Measurements from ENCODE around the gene CAMKMT.

CAMKMT gene

DNA sequence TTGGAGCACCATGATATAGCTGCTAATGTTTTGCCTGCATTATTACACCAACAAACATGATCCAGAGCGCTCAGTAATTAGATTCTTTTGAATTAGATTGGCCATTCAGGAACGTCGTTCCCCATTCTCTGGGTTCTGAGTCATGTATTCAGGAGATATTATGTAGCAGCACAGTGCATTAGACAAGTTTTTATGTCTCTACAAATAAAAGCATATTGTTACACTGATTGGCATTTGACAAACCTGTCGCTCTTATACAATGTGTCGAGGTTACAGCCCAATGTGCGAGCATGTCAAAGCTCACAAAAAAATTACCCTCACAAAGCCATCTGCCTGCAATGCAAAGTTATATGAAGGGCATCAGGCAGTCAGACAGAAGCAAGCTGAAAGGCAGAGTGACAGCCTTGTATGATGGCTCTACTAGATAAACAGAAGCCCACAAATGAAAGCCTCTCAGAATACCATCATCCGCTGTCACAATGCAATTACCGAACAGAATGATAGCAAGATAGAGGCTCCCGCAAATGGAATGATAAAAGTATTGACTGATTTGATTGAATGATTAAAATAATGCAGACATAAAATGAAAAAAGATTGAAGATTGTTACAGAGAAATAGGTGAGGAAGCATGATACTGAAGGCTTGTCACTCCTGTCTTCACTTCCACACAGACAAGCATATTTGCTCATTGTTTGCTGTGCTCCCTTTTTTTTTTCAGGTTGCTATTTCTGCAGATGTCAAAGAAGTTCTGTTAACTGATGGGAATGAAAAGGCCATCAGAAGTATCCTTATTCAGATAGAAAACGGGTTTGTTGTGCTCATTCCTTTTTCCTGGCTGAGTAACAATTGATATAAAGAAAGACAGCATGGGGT, 345.2 kb downstream of the CAMKMT start:
- no peak for DNase-seq

DNA sequence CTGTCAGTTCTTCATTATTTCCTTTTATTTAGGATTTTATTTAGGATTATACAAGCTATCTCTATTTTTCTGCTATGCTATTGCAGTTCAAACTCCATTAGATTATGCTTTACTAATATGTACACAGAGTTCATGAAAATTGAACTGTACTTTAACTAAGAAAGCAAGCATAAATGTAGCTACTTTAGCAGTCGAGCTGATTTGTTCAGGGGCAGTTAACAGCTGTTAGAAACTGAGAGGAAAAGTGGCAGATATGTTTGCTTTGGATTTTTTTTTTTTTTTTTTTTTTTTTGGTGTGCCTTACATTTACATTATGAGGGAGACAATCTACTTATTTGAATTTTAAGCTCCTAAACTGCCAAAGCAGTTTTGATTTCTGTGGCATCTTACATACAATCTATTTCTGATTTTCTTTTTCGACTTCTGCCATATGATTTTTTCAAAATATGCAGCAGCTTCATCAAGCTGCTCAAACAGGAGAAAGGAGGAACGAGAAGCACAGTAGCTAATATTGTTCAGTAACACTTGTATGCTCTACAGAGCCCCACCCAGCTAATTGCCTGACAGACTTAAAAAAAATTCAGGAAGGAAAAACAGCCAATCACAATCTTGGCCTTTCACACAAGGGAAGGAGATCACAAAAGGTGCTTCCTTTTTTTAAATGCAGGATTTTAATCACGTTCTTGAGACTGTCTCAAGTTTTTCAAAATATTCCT, 346.4 kb downstream of the CAMKMT start:
- DNase-seq: no peak

DNA sequence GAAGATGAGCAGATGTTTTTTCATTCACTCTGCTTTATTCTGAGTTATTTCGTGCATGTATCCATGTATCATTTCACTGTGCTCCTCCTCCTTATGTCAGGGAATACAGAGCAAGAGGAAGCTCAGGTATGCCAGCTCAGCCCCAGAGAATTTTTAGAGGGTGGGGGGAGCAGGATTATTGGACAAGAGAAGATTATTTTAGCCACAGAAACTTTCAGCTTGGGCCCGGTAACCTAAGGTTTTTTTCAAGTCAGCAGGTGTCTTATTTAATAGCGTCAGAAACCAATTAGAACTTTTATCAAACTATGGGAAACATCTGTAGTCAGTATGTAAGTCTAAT, 346.9 kb downstream of the CAMKMT start:
- DNase-seq: no peak

DNA sequence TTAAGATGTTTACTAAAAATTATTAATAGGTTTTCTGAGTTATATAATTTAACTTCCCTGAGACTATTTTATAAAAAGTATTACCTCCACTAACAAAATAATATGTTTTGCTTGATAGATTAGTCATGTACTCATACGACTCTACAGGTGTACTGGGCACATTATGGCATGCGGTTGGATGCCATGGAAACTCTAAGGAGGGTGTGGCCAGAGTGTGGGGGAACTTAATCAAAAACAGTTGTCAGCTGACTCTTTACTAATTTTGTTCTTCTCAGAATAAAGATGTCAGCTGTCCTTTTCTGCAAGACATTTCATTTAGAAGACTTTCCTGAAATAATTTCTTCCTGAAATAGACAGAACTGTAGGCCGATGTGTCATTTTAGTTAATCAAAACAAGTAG, 351.4 kb downstream of the CAMKMT start:
- DNase-seq: no peak

DNA sequence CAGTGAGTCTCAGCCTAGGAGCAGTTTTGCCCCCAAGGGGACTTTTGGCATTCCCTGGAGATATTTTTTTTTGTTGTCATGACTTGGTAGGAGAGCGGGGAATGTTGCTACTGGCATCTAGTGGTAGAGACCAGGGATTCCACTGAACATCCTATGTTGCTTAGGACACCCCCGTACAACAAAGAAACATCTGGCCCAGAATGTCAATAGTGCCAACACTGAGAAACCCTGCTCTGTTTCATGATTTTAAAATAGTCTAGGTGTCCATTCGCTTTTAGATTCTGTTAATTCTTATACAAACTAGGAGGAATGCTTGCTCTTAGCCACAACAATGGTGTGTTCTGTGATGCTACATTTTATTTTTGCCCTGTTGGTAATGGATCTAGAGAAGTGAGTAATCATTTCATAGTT, 353.9 kb downstream of the CAMKMT start:
- no peak for DNase-seq

DNA sequence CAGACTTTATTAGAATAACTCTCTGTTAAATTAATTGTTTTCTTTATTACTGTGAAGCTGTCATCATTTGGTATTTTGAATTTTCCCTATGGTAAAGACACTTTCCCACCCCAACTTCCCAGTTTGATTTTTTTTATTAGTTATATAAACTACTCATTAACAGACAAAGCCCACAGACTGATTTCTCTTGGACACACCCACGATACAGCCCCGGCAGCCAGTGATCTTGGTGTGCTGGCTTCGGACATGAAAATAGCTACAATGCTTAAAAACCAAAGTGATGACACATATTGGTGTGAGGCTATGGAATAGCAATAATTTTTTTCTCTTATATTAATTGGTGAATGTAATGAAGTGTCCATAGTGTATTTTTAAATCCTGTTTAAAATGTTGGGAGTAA, 354.4 kb downstream of the CAMKMT start:
- DNase-seq: no peak

DNA sequence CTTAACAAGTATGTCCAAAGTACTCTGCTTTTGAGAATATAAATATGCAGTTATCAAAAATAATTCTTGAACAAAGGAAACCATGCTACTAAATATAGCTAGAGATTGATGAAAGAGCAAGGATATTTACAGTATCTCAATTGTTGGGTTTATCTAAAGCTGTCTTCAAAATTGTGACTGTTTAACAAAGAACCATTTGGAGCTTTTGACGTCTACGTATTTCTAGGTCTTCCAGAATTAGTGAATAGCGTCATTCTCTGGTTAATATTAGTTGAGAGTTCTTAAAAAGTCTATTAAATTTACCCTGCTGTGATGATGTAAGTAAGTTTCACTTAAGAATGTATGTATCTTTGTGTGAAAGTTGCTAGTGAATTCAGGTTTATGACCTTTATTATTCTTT, 356.7 kb downstream of the CAMKMT start:
- DNase-seq: no peak

DNA sequence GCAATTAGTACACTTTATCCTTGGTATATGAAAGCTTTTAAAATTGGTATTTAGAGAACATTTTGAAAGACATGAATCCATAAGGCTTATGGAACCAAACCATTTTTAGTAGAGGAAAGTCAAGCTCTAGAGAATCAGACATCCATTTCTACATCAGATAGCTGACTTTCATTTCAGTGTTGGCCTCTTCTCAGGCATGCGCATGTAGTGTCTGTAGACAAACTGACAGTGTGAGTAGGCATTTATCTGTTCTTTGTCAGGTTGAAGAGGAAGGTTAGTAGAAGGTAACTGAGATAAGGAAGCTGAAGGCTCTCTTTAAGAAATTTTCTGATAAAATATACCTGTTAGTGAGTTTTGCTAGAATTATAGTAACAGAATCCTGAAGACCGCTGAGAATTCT, 357.8 kb downstream of the CAMKMT start:
- DNase-seq: no peak

DNA sequence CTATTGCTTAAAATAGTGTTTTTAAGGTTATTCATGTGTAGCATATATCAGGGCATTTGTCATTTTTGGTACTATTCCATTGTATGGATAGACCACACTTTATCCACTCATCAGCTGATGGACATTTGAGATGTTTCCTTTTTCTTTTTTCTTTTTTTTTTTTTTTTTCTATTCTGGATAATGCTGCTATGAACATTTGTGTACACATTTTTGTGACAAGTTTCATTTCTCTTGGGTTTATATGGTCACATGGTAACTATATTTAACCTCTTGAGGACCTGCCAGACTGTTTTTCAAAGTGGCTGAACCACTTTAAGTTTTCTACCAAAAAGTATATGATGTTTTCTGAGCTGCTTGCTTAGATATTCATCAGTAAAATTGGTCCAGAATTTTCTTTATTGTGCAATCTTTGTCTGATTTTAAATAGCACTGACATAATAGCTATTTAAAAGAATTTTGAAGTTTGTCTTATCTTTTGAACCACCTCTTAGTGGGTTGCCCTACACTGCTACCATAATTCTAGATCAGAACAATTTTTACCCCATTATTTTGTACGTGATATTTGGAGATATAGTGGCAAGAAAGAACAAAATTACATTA, 360.4 kb downstream of the CAMKMT start:
- no peak for DNase-seq

DNA sequence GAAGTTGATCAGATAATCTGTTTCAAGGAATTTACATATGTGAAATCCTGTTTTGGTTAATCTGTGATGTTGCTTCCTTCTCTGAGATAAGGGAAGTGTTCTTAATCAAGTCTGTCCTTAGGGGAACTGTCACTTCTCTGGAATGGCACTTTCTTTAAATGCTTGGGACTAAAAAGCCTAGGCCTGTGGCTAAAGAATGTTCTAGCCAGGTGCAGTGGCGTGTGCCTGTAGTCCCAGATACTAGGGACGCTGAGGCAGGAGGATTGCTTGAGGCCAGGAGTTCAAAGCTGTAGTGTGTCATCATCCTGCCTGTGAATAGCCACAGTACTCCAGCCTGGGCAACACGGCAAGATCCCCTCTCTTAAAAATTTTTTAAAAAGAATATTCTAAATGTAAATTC, 362.2 kb downstream of the CAMKMT start:
- DNase-seq: no peak

DNA sequence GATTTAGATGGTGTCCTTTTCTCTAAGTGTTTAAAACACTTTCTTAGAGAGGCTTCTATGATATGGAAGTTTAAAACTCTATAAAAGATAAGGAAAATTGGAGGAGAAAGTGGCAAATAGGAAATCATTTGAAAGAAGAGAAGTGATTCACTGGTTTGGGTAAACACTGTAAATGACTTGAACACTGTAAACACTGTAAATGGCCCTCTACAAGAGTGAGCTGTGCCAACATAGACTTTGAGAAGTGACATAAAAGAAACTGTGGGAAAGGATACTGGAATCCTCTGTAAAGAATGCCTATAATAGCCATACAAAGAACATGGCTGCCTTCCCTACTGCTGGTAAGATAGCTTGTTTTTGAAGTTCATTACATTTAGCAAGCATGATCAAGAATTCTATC, 368.8 kb downstream of the CAMKMT start:
- DNase-seq: no peak

DNA sequence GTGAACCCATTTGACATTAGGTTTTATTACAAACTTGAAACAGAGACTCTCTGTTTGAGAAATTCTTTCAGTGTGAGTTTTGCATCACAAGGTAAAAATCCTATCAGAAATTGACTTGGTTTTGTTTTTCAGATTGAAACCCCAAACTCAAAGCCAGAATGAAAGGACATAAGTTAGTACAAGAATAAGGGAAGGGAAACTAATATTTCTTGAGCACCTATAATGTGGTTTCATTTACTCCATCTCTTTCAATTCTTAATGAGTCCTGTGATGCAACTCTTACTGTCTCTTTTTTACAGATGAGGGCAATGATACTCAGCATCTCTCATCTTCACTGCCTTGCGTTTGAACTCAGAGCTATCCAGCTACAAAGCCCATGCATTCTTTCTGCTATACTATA, 369.8 kb downstream of the CAMKMT start:
- no peak for DNase-seq

DNA sequence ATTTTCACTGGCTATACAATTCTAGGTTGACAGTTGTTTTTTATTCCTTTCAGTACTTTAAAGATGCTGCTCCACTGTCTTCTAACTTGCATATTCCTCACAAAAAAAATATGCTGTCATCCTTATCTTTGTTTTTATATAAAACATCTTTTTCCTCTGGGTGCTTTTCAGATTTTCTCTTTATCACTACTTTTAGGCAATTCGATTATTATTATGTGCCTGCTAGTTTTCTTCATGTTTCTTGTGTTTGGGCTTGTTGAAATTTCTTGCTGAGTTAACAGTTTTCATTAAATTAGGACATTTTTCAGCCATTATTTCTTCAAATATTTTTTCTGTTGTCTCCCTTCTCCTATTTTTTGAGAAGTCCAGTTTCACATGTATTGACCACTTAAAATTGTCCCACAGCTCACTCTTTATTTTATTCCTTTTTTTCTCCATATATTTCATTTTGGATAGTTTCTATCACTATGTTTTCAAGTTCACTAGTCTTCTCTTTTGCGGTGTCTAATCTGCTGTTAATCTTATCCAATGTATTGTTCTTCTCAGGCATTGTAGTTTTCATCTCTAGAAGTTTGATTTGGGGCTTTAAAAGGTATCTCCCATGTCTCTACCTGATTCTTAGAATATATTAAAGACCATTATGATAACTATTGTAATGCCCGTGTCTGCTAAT, 374.7 kb downstream of the CAMKMT start:
- DNase-seq: no peak

DNA sequence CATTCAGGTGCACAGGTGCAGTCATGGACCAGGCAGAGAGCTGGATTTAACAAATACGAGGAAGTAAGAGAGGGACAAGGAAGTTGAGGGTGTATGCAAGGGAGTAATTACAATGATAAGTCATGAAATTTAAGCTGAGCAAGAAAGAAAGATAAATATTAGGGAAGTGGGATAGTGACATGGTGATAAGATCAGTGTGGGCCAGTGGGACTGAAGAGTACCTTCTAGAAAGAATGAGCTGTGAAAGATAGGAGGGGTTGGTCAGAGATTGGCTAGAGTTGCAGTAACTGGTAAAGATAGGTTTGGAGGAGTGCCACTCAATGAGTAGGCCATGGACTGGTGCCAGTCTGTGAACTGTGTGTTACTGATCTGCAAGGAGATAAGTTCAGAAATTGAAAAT, 378.9 kb downstream of the CAMKMT start:
- DNase-seq: no peak

DNA sequence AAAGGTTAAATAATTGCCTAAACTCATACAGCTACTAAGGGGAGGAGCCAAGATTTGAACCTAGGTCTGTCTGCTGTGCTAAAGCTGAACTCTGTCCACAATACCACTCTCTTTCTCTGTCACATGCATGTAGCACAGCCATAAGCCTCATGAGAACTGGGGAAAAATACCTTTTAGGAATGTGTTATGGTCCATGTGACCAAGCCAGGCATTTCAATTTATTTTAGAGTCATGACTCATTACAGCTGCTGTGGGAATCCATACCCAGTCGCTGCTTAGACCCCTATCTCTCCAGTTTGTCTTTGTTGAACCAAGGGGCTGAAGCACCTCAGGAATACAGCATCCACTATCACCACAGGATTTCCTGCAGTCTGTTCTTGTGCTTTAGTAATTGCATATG, 379.8 kb downstream of the CAMKMT start:
- DNase-seq: no peak

DNA sequence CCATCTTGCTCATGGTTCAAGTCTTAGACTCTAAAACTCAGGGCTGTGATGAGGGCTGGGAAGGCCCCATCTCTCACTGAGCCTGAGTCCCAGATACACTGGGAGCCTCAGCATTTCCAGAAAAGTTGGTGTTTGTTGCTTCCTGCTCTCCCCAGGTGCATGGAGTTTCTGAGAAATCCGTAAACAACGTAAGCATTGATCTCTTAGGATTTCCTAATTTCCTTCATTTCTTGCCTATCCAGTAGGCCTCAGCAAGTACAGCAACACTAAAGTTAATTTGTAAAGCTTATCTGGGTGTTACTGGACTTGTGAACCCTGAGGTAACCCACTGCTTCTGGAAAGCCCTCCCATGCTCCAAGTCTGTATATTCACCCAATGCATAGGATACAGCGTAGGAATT, 380.3 kb downstream of the CAMKMT start:
- no peak for DNase-seq

DNA sequence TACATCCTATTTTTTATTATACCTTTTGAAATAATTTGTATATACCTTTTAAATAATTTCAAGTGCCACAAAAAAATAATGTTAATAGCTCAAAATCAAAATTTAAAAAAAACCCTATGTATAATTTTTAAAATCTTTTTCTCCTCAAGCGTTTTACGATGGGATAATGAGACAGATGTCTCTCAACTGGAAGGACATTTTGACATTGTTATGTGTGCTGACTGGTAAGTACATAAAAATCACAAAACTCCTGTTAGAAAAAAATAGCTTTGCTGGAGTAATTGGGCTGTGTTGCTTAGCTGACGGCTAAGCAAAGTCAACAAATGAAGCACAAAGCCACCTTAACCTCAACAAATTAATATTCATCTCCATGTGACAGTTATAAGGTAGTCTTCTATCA, 381.7 kb downstream of the CAMKMT start:
- no peak for DNase-seq

DNA sequence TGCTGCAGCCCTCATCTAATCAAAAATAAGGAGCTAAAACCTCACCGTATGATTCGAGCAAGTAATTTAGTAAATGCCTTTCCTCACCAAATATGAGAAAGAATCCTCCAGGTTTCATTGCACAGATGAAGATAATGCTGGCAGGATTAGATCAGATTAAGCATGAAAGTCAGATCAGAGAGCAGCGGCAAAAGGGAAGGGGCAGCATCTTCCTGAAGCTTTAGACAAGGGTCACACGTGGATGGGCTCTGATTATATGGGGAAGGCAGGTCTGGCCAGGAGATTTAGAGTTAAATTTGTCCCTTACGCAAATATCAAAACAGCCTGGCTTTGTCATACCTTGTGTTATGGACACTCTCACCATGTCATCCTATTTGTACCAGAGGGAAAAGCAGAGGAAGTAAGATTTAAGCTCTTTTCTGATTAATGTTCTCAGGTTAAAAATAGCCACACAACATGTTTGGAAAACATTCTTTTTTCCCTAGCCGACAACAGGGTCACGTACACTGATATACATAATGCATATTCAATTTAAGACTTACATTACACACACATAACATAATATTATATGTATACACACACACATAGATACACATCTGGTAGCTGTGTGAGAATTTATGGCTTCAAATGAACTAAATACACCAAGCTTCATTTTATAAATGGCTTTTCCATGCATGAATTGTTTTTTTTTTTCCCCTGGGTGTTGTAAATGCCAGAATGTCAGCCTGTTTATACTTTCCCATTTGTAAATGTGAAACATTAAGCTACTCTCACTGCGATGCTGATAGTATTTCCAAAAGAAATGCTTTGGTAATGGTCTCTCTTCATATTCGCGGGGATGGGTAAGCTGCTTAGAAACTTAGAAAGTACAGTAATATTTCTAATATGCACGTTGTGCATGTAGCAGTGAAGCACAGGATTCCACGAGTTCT, 383.5 kb downstream of the CAMKMT start:
- no peak for DNase-seq

DNA sequence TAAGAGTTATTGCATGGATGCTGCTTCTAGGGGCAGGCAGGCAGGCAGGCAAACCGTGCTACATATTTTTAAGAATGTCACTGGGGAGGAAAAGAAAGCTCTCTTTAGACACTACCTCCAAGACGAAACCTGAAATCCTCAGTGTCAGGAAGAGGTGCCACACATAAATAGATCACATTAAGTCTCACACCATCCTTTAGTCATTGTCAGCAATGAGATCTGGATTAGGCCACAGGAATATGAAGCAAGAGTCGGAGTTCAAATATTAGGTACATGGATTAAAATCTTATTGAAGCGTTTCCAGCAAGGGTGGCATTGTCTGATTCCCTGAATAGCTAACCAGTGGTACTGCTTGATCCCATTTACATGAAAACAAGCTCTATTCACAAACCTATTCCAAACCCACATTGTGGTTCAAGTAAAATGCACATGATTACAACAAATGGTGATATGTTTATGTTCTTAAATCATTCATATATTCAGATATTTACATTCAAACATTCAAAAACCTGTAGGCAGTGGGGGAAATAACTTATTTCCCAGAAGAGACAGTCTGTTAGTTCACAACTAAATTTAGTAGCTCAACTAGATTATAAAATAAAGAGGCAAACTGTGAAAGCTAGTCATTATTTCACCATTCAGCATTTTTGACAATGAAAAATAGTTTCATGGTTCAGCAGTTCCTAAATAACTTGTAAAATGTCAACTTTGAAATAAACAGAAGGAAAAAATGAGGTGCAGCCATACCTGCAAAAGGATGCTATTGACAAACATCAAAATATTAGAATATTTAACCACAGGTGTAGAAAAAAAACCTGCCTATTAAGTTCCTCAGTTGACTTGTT, 384.4 kb downstream of the CAMKMT start:
- DNase-seq: no peak

DNA sequence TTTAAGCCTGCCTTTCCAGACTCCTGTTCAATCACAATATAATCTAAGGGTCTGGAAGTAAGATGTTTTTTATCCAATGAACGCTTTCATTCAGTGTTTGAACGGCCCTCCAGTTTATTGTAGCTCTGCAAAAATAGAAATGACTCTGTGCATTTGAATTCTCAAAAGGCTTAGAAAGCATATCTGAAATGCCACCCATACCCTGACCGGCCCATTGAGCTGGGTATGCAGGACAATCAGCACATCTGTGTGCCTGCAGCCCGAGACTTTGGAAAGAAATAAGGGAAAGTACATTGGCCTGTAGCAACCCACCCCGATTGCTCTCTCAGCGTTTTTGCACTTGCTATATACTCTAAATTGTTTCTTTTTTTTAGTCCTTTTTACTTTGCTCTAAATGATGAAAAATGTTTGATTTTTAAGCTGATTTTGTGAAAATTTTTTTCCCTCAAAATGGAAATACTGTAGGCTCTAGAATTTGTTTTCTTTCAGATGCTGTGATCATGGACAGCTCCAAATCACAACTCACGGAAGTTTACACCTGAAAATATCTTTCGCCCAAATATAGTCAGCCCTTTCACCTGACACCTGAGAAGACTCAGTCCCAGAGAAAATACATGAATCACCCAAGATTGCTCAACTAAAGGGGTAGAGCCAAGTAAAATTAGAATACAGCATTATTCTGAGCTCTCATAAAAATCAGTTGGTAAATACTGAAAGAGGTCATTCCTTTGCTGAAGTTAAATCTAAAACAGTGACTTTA, 385.3 kb downstream of the CAMKMT start:
- no peak for DNase-seq

DNA sequence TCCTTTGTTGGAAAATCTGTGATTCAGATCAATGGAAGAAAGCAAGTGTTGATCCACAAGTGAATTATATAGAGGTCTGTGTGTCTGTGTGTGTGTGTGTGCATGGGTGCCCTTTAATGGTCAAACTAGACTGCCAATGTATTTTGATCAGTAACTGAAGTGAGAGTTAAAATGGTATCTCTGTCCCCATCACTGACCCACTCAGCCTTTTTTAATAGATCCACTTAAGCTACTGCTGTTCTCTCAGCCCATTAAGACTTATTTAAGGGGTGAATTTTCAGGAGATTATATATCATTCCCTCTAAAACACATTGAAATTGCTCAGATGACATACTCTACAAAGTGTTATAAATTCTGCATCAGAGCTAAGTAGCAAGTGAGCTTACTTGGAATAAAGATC, 386.0 kb downstream of the CAMKMT start:
- no peak for DNase-seq

All from SHP77 treated with DMSO at 0.1 percent for 48 hours (cell line).